Activated CD4-positive, CD25-positive, alpha-beta regulatory T cell treated with anti-CD3 and anti-CD28 coated beads, Interleukin-2, amount 50 U/mL, for 16 hours (primary cell): ENCODE data around the gene SNX7.

Source experiments
- DNase-seq: peaks from one replicate; pipeline ENCODE4 v3.0.0-alpha.2; 2020; ENCODE audit warnings: low read depth, low spot score

Gene SNX7, protein sequence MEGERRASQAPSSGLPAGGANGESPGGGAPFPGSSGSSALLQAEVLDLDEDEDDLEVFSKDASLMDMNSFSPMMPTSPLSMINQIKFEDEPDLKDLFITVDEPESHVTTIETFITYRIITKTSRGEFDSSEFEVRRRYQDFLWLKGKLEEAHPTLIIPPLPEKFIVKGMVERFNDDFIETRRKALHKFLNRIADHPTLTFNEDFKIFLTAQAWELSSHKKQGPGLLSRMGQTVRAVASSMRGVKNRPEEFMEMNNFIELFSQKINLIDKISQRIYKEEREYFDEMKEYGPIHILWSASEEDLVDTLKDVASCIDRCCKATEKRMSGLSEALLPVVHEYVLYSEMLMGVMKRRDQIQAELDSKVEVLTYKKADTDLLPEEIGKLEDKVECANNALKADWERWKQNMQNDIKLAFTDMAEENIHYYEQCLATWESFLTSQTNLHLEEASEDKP

GRCh38 chr1:98661544-98662355 lies at the start of gene SNX7:
Gene SNX7, plus strand, starts transcription at chr1:98661721. Its CDS starts 11 bp downstream, at chr1:98661732.
- DNase-seq = no peak

- DNase-seq = no peak
Measured at GRCh38 chr1:98637316-98637715, 24.2 kb upstream of the SNX7 start.

- no peak for DNase-seq
Measured at GRCh38 chr1:98638185-98638584, 23.3 kb upstream of the SNX7 start.

DNA sequence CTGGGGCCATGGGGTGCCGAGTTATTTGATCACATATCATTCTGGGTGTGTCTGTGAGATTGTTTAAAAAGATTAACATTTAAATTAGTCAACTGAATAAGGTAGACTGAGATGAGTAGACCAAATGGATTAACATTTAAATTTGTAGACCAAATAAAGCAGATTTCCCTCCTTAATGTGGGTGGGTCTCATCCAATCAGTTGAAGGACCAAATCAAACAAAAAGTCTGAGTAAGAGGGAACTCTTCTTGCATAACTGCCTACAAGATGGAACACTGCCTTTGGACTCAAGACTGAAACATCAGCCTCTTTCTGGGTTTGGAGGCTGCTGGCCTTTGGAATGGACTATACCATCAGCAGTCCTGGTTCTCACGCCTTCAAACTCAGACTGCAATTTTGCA lies 17.0 kb upstream of the SNX7 start:
- no peak for DNase-seq

GRCh38 chr1:98651116-98651632 lies 10.3 kb upstream of the SNX7 start:
- no peak for DNase-seq

DNA sequence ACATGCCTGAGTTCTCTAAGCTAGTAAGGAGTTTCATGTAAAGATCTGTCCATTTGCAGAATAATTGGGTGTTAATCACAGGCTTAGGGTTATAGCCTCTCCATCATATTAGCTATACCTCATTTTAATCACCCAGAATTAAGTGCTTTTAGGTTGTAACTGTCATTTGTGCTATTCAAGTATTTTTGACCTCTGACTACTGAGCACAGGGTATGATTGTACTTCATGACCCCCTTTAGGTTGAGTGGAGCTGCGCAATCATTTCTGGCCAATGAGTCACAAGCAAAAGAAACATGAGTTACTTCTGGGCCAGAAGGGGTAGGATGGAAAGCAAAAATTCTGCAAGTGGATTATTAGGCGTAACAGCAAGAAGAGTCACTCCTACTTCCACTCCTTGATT lies 8.4 kb upstream of the SNX7 start:
- DNase-seq = no peak

- no peak for DNase-seq
Measured at GRCh38 chr1:98659879-98660278, 1.6 kb upstream of the SNX7 start.

DNA sequence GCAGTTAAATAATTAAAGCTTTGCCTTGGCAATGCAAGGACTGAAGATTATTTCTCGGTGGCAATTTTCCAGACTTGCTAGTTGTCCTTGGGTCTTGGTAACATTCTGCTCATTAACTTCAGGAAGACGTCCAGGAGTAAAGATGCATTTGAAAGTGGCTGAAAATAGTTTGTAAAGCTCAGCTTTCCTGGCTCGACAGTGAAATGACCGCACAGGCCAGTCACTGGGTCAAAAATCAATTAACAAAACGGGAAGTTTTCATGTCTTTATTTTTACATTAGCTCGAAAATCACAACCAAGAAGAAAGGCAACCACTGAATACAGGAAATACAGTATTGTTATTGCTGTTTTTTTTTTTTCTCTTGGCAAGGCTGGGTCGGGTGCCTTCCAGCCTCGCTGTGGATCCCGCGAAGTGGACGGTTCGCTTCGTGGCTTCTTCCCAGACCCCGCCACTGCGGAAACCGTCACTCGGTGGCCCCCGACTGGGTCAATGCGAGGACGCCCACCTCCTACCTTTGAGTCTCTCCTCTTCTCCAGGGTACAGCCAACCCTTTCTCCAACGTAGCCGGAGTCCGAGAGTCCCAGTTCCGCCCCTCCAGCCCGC lies 479 bp upstream of the SNX7 start:
- no peak for DNase-seq

DNA sequence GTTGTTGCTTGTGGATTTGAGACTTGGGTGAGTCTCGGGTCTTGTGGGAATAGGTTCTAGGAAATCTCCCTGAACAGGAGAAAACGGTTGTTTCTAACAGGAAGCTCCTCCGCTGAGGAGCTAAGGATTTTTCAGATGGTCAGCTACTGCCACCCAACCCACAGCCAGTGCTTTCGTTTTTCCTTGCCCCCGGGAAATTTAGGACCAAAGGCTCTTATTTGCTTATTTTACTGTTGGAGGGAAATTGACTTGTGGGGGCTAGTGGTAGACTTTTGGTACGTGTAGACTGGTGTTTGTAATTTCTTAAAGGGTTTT lies 792 bp downstream of the SNX7 start:
- DNase-seq = no peak

- DNase-seq = no peak
Measured at GRCh38 chr1:98668733-98669132, 7.2 kb downstream of the SNX7 start.

DNA sequence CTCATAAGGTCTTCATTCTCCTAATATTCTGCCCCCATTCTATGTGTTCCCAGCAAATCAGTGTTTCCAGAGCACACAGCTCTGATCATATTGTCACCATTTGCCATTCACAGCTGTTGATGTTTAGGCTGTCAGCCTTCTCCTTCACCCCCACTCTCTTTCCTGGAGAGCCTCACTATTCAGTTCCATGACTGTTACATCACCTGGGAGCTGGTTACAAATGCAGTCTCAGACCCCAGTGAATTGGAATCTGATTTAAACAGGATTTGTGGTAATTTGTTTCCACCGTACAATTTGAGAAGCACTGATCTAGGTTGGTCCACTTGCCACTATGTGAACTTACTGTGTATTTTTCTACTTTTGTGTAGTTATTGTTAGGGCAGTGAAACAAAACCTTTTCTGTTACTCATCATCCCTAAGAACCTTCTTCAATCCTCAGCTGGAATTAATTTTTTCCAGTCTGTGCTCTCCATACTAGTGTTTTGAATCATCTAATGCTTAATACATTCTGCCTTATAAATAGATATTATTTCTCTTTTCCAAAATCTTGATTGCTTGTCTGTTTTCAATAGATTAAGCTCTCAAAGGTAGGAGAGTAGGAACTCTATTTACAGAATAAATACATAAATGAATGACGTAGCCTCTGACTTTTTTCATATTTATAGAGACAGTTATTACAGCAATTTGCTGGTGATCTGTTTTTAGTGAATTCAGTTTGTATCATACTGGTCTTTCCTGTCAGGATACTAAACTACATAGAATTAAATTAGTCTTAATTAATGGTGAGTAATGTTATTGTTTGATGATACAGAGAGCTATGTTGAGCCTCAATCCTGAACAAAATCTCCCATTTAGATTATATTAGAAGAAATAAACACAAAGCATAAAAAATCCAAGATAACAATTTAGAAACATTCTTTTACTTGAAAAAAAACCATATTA lies 8.1 kb downstream of the SNX7 start:
- no peak for DNase-seq

DNA sequence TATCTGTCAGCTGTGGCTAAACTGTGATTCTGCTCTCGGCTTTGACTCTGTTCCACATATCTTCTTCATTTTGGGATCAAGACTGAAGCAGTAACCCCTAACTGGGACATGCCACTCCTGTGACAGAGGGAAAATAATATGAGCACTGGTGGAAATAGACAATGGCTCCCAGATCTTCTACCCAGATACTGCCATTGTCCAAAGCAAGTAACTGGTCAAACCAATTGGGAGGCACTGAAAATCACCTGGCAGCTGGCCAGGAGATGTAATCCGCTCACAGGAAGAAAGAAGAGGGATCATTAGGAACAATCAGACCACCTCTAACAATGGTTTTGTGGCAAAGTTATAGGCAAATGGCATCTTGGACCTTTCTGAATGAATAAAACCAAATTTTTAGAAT lies 10.7 kb downstream of the SNX7 start:
- no peak for DNase-seq

GRCh38 chr1:98674075-98674781 lies 12.7 kb downstream of the SNX7 start:
- no peak for DNase-seq

GRCh38 chr1:98675282-98675681 lies 13.8 kb downstream of the SNX7 start:
- DNase-seq = no peak

DNA sequence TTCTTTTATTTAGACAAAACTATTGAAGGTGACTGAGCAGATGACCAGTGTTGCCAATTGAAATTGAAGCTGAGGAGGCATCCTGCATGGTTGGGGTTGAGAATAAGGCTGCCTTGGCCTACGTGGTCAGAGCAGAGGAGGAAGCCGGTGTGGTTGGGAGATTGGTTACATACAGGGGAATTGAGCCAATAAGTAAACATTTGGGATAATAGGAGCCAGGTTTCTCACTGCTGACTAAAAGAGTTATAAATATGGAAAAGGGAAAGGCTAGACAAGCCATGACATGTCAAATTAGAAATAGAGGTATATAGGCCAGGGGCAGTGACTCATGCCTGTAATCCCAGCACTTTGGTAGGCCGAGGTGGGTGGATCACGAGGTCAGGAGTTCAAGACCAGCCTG lies 15.8 kb downstream of the SNX7 start:
- no peak for DNase-seq

DNA sequence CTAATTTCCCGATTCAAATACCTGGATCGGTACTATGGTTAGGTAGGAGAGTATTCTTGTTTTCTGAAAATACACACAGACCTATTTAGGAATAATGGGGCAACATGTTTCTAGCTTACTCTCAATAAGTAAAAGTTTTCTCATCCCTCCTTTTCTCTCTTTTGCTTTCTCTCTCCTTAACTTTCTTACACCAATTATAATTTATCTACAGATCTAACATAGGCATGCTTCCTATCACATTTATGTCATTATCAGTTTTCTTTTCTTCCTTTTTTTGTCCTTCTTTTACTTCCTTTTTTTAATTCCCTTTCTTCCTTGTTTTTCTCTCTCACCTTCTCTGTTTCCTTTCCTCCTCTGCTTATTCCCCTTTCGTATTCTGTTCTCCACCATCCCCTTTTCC lies 20.3 kb downstream of the SNX7 start:
- no peak for DNase-seq

DNA sequence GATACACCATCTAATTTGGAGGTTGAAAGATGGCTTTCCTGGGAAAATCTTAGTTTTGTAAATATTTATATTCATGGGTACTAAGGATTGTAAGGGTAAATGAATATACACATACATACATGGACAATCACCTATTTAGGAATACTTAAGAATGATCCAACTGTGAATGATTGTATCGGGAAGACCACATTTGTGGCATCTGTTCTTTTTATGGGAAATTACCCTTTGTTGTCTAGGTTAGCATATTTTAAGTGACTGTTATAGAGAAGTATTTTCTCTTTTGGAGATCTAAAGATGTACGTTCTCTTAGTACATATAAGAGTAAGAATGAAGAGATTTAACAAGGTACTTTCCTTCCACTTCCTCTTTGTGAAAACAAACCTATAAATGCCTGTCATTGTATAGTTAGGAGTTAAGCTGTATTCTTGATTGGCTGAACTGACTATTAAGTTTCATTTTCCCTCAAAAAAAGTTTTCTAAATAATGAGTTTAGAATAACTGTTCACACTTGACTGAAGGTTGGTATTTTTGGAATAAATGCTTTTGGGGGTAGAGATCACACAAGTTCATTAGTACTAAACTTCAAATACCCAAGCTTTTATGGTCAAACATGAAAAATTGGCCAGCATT lies 26.7 kb downstream of the SNX7 start:
- no peak for DNase-seq

DNA sequence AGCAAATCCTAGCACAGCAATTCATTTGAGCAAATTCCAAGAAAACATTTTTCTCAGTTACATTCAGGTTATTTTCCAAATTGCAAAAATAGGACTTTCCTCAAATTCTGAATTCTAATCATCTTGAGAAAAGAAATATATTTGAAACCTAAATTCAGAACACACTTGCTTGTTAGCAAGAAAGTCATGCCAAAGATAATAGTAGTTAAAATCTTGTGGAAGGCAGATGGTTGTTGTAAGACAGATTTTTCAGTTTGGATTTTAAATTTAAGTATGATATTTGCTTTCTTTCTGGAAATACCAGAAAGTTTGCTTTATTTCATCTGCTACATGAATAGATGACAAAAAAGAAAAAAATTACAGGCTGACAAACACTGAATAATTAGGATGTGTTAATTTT lies 29.1 kb downstream of the SNX7 start:
- DNase-seq = no peak

GRCh38 chr1:98692482-98692881 lies 31.0 kb downstream of the SNX7 start:
- DNase-seq = no peak

GRCh38 chr1:98693385-98693784 lies 31.9 kb downstream of the SNX7 start:
- no peak for DNase-seq
